DOHH2 (cell line): Measurements from ENCODE around the gene BRINP3.

Source experiments
- H3F3A ChIP-seq: fragments of 200-600 bp; sonication (generic), shearing (Covaris generic); 2 replicates; pipeline ENCODE4 v1.6.0; 2016; ENCODE audit warnings: antibody characterized with exemption, mild to moderate bottlenecking; ENCODE audit not compliant: control insufficient read depth, insufficient read depth
- H3K27ac ChIP-seq: fragments of 200-600 bp; sonication (generic); 2 replicates; pipeline ENCODE4 v1.5.1; 2014; ENCODE audit warnings: low read depth, mild to moderate bottlenecking, low read length, moderate library complexity
- H3K27me3 ChIP-seq: fragments of 200-600 bp; sonication (generic); 2 replicates; pipeline ENCODE4 v1.6.1; 2014; ENCODE audit warnings: mild to moderate bottlenecking, low read length, mixed read lengths; ENCODE audit not compliant: control insufficient read depth
- H3K36me3 ChIP-seq: fragments of 200-600 bp; sonication (generic); 2 replicates; pipeline ENCODE4 v1.6.1; 2014; ENCODE audit warnings: mild to moderate bottlenecking, low read length, moderate library complexity, mixed read lengths; ENCODE audit not compliant: control insufficient read depth
- H3K4me1 ChIP-seq: fragments of 200-600 bp; sonication (generic); 2 replicates; pipeline ENCODE4 v1.6.1; 2014; ENCODE audit warnings: mild to moderate bottlenecking, low read length, mixed read lengths; ENCODE audit not compliant: control insufficient read depth
- H3K4me2 ChIP-seq: fragments of 200-600 bp; sonication (generic); 2 replicates; pipeline ENCODE4 v1.6.0; 2014; ENCODE audit warnings: mild to moderate bottlenecking, low read length, moderate library complexity
- H3K4me3 ChIP-seq: fragments of 200-600 bp; sonication (generic); 2 replicates; pipeline ENCODE4 v1.5.1; 2014; ENCODE audit warnings: mild to moderate bottlenecking, low read length, mixed read lengths
- H3K79me2 ChIP-seq: fragments of 200-600 bp; sonication (generic); 2 replicates; pipeline ENCODE4 v1.6.1; 2014; ENCODE audit warnings: mild to moderate bottlenecking, low read length, mixed read lengths; ENCODE audit not compliant: control insufficient read depth
- H3K9me2 ChIP-seq: fragments of 200-600 bp; sonication (generic); replicated peaks from 2 replicates; pipeline ENCODE4 v1.6.1; 2014; ENCODE audit warnings: mild to moderate bottlenecking, low read length, mixed read lengths; ENCODE audit not compliant: control insufficient read depth
- H3K9me3 ChIP-seq: fragments of 200-600 bp; sonication (generic); 2 replicates; pipeline ENCODE4 v1.6.1; 2014; ENCODE audit warnings: antibody characterized with exemption, low read length, mixed read lengths; ENCODE audit not compliant: control insufficient read depth, insufficient read depth
- H4K20me1 ChIP-seq: fragments of 200-600 bp; sonication (generic); 2 replicates; pipeline ENCODE4 v1.6.0; 2014; ENCODE audit warnings: low read depth, mild to moderate bottlenecking, antibody characterized with exemption, low read length, moderate library complexity; ENCODE audit not compliant: control insufficient read depth, insufficient read depth
- EZH2phosphoT487 ChIP-seq: fragments of 200-600 bp; sonication (generic); IDR thresholded peaks from 2 replicates; pipeline ENCODE4 v1.6.1; 2017; ENCODE audit warnings: borderline replicate concordance, mild to moderate bottlenecking, antibody characterized with exemption, low read length, moderate library complexity, mixed read lengths
- TF ChIP-seq, protein P1 (sequence below): fragments of 200-600 bp; sonication (generic); IDR thresholded peaks from one replicate; pipeline ENCODE4 v1.5.1; 2014; ENCODE audit warnings: antibody characterized with exemption, mild to moderate bottlenecking, low read depth, low read length; ENCODE audit not compliant: poor library complexity, severe bottlenecking

The BRINP3 gene

DNA sequence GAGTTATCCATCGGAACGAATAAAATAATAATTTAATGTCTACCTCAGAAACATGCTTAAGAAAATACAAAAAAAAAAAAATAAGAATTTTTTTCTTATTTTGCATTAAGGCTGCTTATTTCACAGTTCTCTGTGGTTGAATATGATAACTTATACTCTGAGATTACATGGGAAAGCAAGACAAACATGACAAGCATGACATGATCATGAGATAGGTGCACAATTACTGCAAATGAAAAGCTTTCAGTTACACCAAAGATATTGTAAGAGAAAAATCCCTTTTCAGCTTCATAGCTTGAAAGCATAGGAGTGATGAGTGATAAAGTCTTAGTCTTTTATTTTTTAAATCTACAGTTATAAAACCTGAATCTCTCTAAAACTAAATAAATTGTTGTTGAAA lies 154.1 kb downstream of the BRINP3 start:
- Histone ChIP-seq H3K4me3 (no peak overlapping the region), H3K9me2 (no peaks in the 10 kb centered on the region), H3K79me2 (no peaks in the 10 kb centered on the region), H3K27me3 (no peaks in the 10 kb centered on the region), H4K20me1 (no peaks in the 10 kb centered on the region), H3K27ac (no peak overlapping the region), H3K9me3 (no peaks in the 10 kb centered on the region), H3K4me1 (no peaks in the 10 kb centered on the region), H3K36me3 (no peaks in the 10 kb centered on the region), H3F3A (no peaks in the 10 kb centered on the region), H3K4me2 (no peak overlapping the region)
- TF ChIP-seq EZH2phosphoT487, result no peak
- TF ChIP-seq, protein P1, sequence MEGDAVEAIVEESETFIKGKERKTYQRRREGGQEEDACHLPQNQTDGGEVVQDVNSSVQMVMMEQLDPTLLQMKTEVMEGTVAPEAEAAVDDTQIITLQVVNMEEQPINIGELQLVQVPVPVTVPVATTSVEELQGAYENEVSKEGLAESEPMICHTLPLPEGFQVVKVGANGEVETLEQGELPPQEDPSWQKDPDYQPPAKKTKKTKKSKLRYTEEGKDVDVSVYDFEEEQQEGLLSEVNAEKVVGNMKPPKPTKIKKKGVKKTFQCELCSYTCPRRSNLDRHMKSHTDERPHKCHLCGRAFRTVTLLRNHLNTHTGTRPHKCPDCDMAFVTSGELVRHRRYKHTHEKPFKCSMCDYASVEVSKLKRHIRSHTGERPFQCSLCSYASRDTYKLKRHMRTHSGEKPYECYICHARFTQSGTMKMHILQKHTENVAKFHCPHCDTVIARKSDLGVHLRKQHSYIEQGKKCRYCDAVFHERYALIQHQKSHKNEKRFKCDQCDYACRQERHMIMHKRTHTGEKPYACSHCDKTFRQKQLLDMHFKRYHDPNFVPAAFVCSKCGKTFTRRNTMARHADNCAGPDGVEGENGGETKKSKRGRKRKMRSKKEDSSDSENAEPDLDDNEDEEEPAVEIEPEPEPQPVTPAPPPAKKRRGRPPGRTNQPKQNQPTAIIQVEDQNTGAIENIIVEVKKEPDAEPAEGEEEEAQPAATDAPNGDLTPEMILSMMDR, result no peak

DNA sequence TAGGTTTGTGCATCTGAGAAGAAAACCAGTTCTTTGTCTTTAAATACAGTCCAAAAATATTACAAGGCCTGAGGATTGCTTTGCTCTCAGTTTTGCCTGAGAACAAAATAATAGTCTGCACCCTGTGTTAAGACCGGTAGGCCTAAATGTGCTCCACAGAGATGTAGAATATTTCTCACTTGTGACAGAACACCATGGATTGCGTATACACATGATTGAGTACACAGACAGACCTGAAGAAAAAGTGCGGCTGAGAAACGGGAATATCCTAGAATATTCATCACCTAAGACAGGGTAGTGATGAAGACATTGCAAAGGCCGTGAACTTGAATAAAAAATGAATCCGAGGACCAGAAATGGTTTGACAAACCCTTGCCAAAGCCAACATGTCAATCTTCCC lies 155.4 kb downstream of the BRINP3 start:
- no peaks in the 10 kb centered on the region for H3K4me1 ChIP-seq
- TF ChIP-seq EZH2phosphoT487, result no peak
- TF ChIP-seq, protein P1, result no peak
- H3K9me3 ChIP-seq, result no peaks in the 10 kb centered on the region
- no peaks in the 10 kb centered on the region for H3K79me2 ChIP-seq
- no peak overlapping the region for H3K4me2 ChIP-seq
- no peak overlapping the region for H3K27ac ChIP-seq
- H3K4me3 ChIP-seq, result no peak overlapping the region
- H3K9me2 ChIP-seq, result no peaks in the 10 kb centered on the region
- no peaks in the 10 kb centered on the region for H3F3A ChIP-seq
- no peaks in the 10 kb centered on the region for H3K27me3 ChIP-seq
- H4K20me1 ChIP-seq, result no peaks in the 10 kb centered on the region
- H3K36me3 ChIP-seq, result no peaks in the 10 kb centered on the region

DNA sequence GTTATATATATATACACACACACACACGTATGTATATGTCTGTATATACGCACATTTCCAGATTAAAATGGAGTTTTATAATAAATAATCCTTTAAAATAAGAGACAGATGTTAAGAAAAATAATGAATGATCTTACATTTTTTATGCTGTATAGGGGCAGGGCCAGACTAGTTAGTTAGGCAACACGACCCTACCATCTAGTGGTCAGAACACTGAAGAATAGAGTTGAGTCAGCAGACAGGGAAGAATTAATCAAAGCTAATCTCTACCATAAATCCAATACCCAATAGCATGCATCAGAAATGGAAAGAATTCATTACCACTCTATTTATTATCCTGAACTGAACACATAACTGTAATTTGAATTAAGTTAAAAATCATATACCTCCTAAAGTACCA lies 156.7 kb downstream of the BRINP3 start:
- Histone ChIP-seq H3K36me3 (no peaks in the 10 kb centered on the region), H3K4me1 (no peaks in the 10 kb centered on the region), H3K79me2 (no peaks in the 10 kb centered on the region), H3K4me2 (no peak overlapping the region), H3K9me3 (no peaks in the 10 kb centered on the region), H3K9me2 (no peaks in the 10 kb centered on the region), H3K27me3 (no peaks in the 10 kb centered on the region), H4K20me1 (no peaks in the 10 kb centered on the region), H3K27ac (no peak overlapping the region), H3F3A (no peaks in the 10 kb centered on the region), H3K4me3 (no peak overlapping the region)
- no peak for TF ChIP-seq EZH2phosphoT487
- TF ChIP-seq, protein P1, result no peak

DNA sequence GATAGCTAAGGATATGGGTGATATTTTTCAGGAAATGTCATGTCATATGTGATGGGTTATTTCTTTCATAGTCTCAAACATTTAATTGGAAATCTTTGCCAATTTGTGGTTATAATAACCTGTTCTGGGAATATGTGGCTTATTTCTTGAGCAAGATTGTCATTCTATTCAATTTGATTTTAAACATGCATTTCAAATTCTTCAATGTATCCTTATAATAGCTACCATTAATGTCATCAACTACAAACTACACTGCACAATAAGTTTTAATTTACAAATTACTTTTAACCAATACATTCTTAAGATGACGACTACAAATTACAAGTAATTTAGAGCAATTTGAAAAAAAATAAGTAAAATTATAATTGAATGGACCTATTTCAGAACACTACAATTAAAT lies 164.9 kb downstream of the BRINP3 start:
- Histone ChIP-seq H3K27me3 (no peaks in the 10 kb centered on the region), H3K36me3 (no peaks in the 10 kb centered on the region), H3K4me3 (no peak overlapping the region), H3K79me2 (no peaks in the 10 kb centered on the region), H3K9me3 (no peaks in the 10 kb centered on the region), H3K4me2 (no peak overlapping the region), H4K20me1 (no peaks in the 10 kb centered on the region), H3F3A (no peaks in the 10 kb centered on the region), H3K4me1 (no peaks in the 10 kb centered on the region), H3K9me2 (no peaks in the 10 kb centered on the region), H3K27ac (no peak overlapping the region)
- TF ChIP-seq, protein P1, result no peak
- no peak for TF ChIP-seq EZH2phosphoT487
